LNCAP (cell line): ENCODE results near the gene FADS6.

Experiments
- CTCF ChIP-seq: fragments of 450-650 bp; IDR thresholded peaks from 2 replicates; pipeline ENCODE4 v1.5.1; 2017; ENCODE audit warnings: mild to moderate bottlenecking

The FADS6 gene

GRCh38 chr17:74871356-74872076, 21.9 kb downstream of the FADS6 start:
- TF ChIP-seq CTCF = no peak

GRCh38 chr17:74870512-74870911, 22.9 kb downstream of the FADS6 start:
- no peak for TF ChIP-seq CTCF

DNA sequence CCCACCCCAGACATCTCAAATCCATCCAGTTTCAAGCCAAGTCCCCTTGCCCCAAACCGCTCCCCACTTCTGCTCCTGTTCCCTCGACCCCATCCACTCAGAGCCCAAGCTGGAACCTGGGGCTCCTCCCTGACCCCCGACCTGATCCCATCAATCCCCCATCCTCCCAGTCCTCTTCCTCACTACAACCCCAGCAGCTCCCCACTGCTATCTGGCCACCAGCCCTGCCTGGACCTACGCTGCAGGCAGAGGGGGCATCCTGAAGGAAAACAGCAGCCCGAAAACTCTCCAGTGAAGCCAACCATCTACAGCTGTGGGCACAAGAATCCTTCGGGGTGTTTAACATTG, 24.6 kb downstream of the FADS6 start:
- no peak for TF ChIP-seq CTCF

DNA sequence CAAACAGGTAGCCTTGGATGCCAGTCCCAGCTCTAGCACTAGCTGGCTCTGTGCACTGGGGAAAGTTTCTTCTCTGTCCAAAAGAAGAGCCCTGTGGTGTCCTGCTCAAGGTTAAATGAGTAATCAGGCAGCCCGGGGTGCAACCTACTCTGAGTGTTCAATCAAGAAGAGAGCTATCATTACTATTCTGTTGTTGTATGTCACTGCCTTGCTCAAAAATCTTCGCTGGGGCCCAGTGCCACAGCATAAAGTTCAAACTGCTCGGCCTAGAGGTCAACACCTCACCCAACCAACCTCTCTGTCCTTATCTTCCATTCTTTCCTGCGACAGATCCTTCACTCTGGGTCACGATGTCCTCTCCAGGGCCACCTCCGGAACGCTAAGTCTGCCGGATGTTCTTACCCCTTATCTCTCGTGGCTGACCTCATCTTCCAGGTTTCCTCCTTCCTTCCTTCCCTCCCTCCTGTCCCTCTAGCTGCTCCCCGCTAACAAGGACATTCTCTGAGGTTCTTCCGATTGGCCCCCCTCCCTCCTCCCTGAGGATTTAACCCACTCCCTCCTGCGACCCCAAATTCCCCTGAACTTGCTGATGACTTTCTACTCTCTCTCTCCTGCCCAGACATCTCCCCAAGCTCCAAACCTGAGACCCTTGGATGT, 25.1 kb downstream of the FADS6 start:
- TF ChIP-seq CTCF = no peak

DNA sequence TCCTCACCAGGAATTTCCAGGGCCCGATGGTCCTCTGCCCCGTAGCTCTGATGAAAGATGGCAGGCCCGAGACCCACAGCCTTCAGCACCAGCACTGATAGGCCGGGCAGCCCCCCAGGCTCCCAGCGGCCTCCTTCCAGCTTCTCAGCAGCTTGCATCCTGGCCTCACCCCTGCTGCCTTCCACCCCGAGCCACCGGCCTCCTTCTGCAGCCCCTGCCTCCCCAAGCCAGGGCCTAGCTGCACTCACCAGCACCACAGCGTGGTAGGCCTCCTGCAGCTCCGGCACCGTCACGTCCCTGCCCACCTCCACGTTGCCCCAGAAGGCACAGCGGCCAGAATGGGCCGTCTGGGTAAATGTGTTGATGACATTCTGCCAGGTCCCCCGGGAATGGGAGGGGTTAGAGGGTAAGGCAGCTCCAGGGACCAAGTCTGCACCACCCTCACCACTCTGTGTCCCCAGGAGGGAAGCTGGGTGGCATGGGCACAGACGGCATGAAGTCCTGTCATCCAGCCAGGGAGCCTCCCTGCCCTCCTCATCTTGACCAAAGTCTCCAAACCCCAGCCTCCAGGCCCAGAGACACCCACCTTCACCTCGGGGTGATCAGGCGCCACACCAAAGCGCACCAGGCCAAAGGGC, 27.1 kb downstream of the FADS6 start:
- TF ChIP-seq CTCF = no peak

GRCh38 chr17:74865504-74866197, 27.8 kb downstream of the FADS6 start:
- TF ChIP-seq CTCF = no peak

DNA sequence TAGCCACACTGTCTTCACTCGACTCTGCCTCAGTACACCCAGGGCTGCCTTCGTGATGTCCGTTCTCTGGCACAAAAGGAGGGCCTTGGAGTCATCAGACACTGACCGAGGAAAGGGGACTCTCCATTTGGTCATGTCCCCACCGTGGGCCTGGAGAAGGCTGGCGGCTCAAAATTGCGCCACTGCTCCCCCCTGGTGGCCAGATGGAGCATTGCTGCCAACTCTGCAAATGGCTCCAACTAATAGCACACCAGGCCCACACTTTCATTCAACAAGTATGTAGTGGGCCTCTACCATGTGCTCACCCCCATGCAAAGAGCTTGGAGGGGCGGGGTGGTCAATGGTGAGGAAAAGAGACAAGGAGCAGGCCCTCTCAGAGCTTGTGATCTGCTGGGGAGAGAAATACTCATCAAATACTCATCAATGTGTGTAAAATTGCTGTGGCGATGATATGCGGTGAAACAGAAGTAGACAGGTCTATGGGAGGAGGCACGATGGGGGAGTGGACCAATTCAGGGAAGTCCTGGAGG, 28.5 kb downstream of the FADS6 start:
- TF ChIP-seq CTCF = peak; percentile 93
